Activated T-helper 17 cell treated with anti-CD3 and anti-CD28 coated beads, Interleukin-2, amount 50 U/mL, for 72 hours (primary cell): ENCODE measurements around the gene ASIC5. TPM values are rescaled to one million over a fixed set of nuclear protein-coding genes. Genes with fewer than 3 reads are reported as not detected.
"Not testable (repeated sequence)": the region's sequence is repeated elsewhere in the genome, so short reads cannot be mapped to it uniquely, and the experiment has no call there.

ENCODE experiments used
- ATAC-seq: fragments of 150-1000 bp; cut with Tn5 transposase; replicated peaks from 2 replicates; pipeline ENCODE4 v1.10.0; 2021; ENCODE audit warnings: mild to moderate bottlenecking, moderate library complexity
- H3K27ac Mint-ChIP-seq: one replicate; pipeline ENCODE4 v1.8.0; 2022; ENCODE audit warnings: mixed read lengths
- H3K27me3 Mint-ChIP-seq: one replicate; pipeline ENCODE4 v1.8.0; 2022; ENCODE audit warnings: mixed read lengths
- H3K36me3 Mint-ChIP-seq: one replicate; pipeline ENCODE4 v1.8.0; 2022; ENCODE audit warnings: low read depth, mild to moderate bottlenecking, mixed read lengths
- H3K4me1 Mint-ChIP-seq: one replicate; pipeline ENCODE4 v1.8.0; 2022; ENCODE audit warnings: mixed read lengths
- H3K4me3 Mint-ChIP-seq: one replicate; pipeline ENCODE4 v1.8.0; 2022; ENCODE audit warnings: mild to moderate bottlenecking, mixed read lengths
- H3K9me3 Mint-ChIP-seq: one replicate; pipeline ENCODE4 v1.8.0; 2022; ENCODE audit warnings: mixed read lengths
- total RNA-seq, 2 donors: library from RNA; stranded (reverse); gene quantifications; one replicate each; pipeline ENCODE4 v1.2.3, GENCODE V29; 2022

ASIC5 gene
- total RNA-seq, 2 donors from 2014 or later: not detected

DNA sequence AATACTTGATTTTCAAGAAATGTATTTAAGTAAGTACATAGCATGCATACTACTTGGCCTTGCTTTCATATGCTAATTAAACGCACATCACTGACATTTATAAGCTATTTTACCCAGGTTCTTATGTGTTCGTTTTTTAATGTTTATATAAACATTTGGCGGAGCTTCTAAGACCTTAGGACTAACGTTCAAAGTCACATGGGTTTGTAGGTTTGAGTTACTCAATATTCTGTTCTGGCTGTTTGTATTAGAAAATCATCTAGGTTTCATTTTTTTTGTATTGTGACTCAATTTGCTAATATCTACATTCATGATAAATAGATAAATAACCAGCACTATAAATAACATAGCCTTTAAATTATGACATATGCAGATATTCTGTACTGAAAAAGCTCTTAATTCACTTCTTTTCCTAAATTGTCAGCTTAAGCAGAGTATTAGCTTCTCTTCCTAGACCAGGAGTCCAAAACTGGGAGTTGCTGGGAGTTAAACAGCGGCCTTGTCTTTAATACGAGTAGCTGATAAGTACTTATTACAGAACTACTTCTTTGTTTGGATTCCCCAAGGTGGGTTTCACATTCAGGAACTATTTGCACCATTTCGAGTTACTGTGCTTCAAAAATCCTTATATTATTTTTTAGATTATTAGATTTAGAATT, 65.3 kb downstream of the ASIC5 start:
- ATAC-seq: no peak
- Mint-ChIP-seq H3K27ac (no peak overlapping the region), H3K36me3 (no peaks in the 10 kb centered on the region), H3K27me3 (peaks cover 8% of the 10 kb centered on the region), H3K9me3 (no peaks in the 10 kb centered on the region), H3K4me1 (no peaks in the 10 kb centered on the region), H3K4me3 (no peak overlapping the region)

DNA sequence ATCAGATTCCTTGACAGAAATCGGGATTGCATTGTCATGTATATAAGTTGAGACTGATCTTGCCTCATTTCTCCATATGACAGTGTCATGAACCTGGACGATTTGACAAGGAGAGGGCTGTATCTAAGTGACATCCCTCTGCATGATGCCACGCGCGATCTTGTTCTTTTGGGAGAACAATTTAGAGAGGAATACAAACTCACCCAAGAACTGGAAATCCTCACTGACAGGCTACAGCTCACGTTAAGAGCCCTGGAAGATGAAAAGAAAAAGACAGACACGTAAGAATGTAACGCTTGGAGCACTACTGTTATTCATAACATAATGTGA, 66.3 kb downstream of the ASIC5 start:
- Mint-ChIP-seq H3K36me3 (no peaks in the 10 kb centered on the region), H3K4me3 (no peak overlapping the region), H3K9me3 (no peaks in the 10 kb centered on the region), H3K27me3 (peaks cover 8% of the 10 kb centered on the region), H3K27ac (no peak overlapping the region), H3K4me1 (no peaks in the 10 kb centered on the region)
- no peak for ATAC-seq

DNA sequence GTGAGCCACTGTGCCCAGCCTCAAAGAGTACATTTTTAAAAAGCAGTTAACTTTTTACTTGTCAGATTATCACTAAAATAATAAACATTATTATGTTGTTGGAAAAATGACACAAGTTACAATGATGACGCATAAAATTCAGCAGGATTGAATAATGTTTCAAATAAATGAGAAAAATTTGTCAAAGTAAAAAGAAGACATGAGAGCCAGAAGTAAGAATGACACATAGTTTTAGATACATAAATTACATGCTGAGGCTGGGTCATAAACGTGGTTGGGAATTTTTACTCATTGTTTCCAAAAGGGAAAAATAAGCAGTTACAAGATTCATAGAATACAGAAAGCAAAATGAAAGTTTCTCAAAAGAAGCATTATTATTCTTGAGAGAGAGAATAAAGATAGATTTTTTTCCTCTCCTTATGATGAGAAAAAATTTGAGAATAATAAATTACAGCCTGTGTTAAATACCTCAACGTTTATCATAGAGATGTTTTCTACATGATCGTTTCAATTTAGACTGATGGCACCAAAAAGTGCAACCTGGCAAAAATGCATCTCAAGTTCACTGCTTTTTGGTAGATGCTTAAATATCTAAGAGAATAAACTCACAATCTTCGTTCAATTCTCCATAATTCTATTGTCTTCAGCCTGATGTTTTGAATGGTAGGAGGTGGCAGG, 66.8 kb downstream of the ASIC5 start:
- no peak overlapping the region for H3K27ac Mint-ChIP-seq
- no peaks in the 10 kb centered on the region for H3K9me3 Mint-ChIP-seq
- H3K36me3 Mint-ChIP-seq: no peaks in the 10 kb centered on the region
- no peaks in the 10 kb centered on the region for H3K4me1 Mint-ChIP-seq
- no peak for ATAC-seq
- H3K27me3 Mint-ChIP-seq: peaks cover 8% of the 10 kb centered on the region
- H3K4me3 Mint-ChIP-seq: no peak overlapping the region

DNA sequence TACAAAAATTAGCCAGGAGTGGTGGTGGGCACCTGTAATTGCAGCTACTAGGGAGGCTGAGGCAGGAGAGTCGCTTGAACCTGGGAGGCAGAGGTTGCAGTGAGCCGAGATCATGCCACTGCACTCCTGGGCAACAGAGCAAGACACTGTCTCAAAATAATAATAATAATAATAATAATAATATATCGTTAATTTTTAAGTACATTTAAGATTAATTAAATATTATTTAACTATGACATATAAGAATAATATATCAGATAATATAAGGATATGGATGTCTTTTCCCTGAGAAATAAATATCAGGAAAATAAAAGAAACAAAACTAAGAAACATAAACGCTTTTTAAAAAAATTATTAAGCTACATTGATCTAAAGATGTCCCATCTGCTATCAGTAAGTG, 68.5 kb downstream of the ASIC5 start:
- H3K4me1 Mint-ChIP-seq, H3K27me3 Mint-ChIP-seq, H3K36me3 Mint-ChIP-seq, ATAC-seq, H3K9me3 Mint-ChIP-seq, H3K4me3 Mint-ChIP-seq, H3K27ac Mint-ChIP-seq: not testable (repeated sequence)

DNA sequence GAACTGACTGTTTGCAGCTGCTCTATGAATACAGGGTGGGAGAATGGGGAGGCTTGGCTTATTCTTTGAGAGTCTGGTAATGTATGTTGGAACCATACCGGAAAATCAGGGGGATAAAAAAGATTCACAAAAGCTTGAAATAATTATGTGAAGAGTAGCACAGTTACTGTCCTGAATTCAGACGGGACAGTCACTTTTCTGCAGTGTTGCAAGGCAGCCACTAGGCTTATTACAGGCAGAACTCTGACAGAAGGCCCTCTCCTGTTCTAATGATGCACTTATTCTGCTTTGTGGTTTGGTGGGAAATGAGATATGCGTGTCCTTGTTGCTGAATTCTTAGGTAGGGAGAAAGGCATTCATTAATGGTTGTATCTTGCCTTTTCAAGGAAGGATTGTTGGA, 70.1 kb downstream of the ASIC5 start:
- H3K27me3 Mint-ChIP-seq: peaks cover 8% of the 10 kb centered on the region
- no peaks in the 10 kb centered on the region for H3K9me3 Mint-ChIP-seq
- no peaks in the 10 kb centered on the region for H3K4me1 Mint-ChIP-seq
- H3K27ac Mint-ChIP-seq: no peak overlapping the region
- no peak overlapping the region for H3K4me3 Mint-ChIP-seq
- H3K36me3 Mint-ChIP-seq: no peaks in the 10 kb centered on the region
- no peak for ATAC-seq

DNA sequence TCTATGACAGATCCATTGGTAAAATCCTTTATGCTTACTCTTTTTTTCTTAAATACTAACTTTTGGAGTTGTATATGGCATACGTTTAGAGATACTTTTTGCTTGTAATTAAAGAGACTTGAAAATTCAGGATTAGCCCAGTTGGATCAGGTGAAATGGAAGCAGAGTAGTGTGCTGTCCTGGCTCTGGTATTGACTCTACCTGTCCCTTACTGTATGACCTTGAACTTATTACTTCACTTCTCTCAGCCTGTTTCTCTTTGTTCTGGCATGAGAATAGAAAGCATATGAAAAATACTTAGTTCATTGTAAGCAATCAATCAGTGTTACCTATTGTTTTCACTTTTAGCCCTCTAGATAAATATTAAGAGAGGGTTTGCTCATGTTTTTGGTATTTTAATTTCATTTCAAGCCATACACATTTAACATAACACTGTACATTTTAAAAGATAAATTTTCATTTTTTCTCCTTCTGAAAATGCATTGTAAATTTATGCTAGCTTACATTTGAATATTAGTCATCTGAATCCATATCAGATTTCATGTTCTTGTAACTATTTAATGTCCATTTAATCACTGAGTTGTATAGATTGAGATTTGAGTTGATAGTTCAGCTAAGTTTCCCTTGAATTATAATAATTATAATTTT, 71.4 kb downstream of the ASIC5 start:
- Mint-ChIP-seq H3K9me3 (no peaks in the 10 kb centered on the region), H3K27me3 (peaks cover 6% of the 10 kb centered on the region), H3K4me1 (no peaks in the 10 kb centered on the region), H3K36me3 (no peaks in the 10 kb centered on the region), H3K27ac (no peak overlapping the region), H3K4me3 (no peak overlapping the region)
- ATAC-seq: no peak

DNA sequence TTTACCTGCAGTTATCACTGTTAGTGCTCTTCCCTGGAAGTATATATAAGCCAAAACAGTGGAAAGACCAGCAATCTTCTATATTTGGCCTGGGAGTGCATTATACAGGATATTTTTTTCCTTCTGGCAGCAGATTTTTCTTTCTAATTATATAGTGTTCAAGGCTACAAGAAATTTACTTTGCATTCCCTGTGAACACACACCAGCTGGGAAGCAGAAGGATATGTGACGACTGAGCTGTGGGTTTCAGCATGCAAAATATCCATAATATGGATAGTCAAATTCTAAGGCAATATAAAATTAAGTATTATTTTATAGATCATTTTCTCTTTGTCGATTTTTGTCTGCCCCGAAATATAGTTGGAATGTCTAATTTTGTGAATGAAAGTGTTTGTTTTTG, 76.1 kb downstream of the ASIC5 start:
- H3K9me3 Mint-ChIP-seq: no peaks in the 10 kb centered on the region
- no peak overlapping the region for H3K27ac Mint-ChIP-seq
- H3K4me3 Mint-ChIP-seq: no peak overlapping the region
- no peak for ATAC-seq
- H3K4me1 Mint-ChIP-seq: no peaks in the 10 kb centered on the region
- H3K27me3 Mint-ChIP-seq: peaks cover 6% of the 10 kb centered on the region
- H3K36me3 Mint-ChIP-seq: no peaks in the 10 kb centered on the region

DNA sequence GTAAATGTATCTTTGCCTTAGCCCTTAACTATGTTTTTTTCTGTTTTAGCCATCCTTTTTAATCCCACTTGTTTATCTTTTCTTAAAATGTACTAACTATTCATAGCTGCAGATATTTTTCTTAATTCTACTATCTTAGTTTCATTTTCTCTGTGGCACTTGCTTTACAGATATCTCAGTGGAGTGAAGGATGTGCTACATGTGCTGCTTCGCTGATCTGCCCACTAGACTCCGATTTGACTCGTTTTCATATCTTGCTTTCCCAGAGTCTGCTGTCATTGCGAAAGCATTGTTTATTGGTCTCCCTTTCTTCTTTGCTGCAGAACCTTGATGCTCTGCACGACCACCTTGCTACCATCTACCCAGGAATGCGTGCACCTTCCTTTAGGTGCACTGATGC, 76.7 kb downstream of the ASIC5 start:
- H3K36me3 Mint-ChIP-seq: no peaks in the 10 kb centered on the region
- H3K27ac Mint-ChIP-seq: no peak overlapping the region
- no peaks in the 10 kb centered on the region for H3K4me1 Mint-ChIP-seq
- no peak for ATAC-seq
- no peak overlapping the region for H3K4me3 Mint-ChIP-seq
- H3K9me3 Mint-ChIP-seq: no peaks in the 10 kb centered on the region
- H3K27me3 Mint-ChIP-seq: peaks cover 6% of the 10 kb centered on the region

DNA sequence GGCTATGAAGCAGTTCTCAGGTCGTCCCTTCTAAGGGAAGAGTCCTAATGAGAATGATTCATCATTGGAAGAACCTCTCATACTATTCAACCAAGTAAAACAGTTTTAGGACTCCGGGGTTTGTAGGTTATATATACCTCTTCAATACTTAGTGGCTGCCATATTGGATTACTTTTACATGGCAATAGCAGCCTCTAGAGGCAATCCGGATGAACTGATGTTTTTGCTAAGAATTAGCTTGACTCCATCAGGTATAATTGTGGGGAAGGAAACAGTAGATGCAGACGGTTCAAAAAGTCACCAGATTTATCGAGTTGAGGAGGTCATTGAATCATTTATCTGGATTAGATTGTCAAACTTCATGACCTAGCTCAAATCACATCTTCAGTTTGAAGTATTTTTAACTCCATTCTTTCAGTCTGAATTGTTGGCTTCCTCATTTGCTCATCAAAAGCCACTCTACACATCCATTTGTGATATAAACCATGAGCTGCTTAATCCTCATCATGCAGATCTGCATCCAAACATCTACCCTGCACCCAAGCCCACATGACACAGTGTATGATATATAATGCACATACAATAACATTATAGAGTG, 78.9 kb downstream of the ASIC5 start:
- H3K27me3 Mint-ChIP-seq: peaks cover 11% of the 10 kb centered on the region
- no peak for ATAC-seq
- no peak overlapping the region for H3K27ac Mint-ChIP-seq
- H3K4me1 Mint-ChIP-seq: no peaks in the 10 kb centered on the region
- no peaks in the 10 kb centered on the region for H3K9me3 Mint-ChIP-seq
- no peaks in the 10 kb centered on the region for H3K36me3 Mint-ChIP-seq
- H3K4me3 Mint-ChIP-seq: no peak overlapping the region

DNA sequence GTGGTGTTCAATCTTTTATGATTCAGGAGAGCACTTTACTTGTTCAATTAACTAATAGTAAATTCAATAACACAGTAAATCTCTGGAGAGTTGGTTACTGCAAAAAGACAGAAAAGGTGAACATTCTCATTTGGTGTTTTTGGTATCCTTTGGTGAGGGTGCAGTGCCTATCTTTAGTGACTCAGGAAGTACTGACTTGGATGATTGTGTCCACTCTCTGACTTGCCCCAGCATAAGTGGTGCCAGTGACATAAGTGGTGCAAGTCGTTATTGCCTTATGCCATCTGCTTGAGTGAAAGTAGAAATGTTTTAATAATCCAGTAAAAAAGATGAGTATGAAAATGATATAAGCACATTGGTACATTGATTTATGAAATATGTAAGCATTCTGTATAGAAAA, 80.2 kb downstream of the ASIC5 start:
- H3K27me3 Mint-ChIP-seq: peaks cover 11% of the 10 kb centered on the region
- H3K4me1 Mint-ChIP-seq: no peaks in the 10 kb centered on the region
- H3K9me3 Mint-ChIP-seq: no peaks in the 10 kb centered on the region
- H3K4me3 Mint-ChIP-seq: no peak overlapping the region
- H3K36me3 Mint-ChIP-seq: no peaks in the 10 kb centered on the region
- no peak for ATAC-seq
- no peak overlapping the region for H3K27ac Mint-ChIP-seq

DNA sequence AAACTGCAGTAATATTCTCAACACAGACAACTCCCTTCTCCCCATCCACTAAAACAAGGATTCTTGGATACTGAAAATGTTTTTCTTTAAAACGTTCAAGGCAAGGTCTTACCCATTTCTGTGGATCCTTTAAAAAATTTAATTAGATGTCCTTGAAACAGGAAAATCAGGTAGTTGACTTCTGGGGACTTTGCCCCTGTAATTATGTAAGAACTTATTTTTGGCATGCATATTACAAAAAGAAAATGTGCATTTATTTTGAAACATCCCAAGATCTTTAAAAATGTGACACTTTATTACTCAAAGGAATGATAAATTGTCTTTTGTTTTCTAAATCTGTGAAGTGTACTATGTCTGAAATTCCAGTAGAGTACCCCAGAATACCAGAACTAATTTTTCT, 81.4 kb downstream of the ASIC5 start:
- Mint-ChIP-seq H3K4me3 (no peak overlapping the region), H3K36me3 (no peaks in the 10 kb centered on the region), H3K27me3 (peaks cover 17% of the 10 kb centered on the region), H3K27ac (no peak overlapping the region), H3K4me1 (no peaks in the 10 kb centered on the region), H3K9me3 (no peaks in the 10 kb centered on the region)
- ATAC-seq: no peak

DNA sequence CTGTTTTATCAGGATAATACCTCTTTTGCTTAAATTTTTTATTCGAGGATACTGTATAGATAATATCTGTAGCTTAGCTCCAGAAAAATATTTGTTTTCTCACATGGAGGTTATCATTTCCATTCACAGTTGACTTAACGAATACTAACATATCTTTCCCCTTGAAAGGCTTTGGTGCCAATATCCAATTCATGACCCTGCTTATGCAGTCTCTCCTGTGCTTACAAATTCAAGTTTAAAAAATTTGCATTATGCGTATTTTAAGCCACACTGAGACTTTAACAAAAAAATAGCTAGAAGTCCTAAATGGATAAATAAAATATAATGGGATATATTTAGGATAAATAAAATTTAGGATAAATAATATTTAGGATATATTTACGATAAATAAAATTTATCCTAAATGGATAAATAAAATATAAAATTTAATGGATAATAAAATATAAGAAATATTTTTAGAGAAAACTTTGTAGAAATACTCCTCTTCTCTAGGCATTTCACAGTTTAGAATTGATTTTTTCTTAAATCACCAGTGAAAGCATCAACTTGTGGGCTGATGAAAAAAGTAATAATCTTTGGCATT, 84.7 kb downstream of the ASIC5 start:
- no peak for ATAC-seq

DNA sequence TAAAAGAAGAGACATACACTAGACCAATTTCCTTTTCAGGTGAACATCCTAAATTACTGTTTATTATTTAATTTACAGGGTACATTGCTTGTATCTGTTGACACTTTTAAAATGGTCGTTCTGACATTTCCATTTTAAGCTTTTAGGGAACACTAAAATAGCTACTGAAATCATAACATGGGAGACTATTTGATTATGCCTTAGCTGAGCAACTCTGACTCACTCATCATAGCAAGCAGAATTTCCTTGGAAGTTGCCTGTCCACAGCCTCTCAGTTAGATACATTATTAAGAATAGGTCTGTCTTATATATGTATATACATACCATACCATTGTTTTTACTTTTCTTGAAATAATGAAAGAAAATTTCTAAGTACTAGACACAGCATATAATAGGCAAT, 85.3 kb downstream of the ASIC5 start:
- no peaks in the 10 kb centered on the region for H3K4me1 Mint-ChIP-seq
- peaks cover 12% of the 10 kb centered on the region for H3K27me3 Mint-ChIP-seq
- no peak overlapping the region for H3K27ac Mint-ChIP-seq
- H3K4me3 Mint-ChIP-seq: no peak overlapping the region
- no peak for ATAC-seq
- no peaks in the 10 kb centered on the region for H3K9me3 Mint-ChIP-seq
- H3K36me3 Mint-ChIP-seq: no peaks in the 10 kb centered on the region

More for the DNA sequence above, 84.7 kb downstream of the ASIC5 start:
- Mint-ChIP-seq H3K9me3 (no peaks in the 10 kb centered on the region), H3K4me1 (no peaks in the 10 kb centered on the region), H3K4me3 (no peak overlapping the region), H3K27me3 (peaks cover 12% of the 10 kb centered on the region), H3K36me3 (no peaks in the 10 kb centered on the region), H3K27ac (no peak overlapping the region)
